HEK293 (cell line): Measurements from ENCODE around the gene TMEM234.

Experiments used
- CTCF ChIA-PET: fragments of 350-600 bp; formaldehyde crosslinking; extraction: SDS; loops from one replicate; lab custom pipeline; 2021; ENCODE audit warnings: antibody characterized with exemption; lab: Yijun Ruan, JAX
- POLR2A ChIA-PET: fragments of 300-600 bp; formaldehyde crosslinking; extraction: SDS; loops from one replicate; lab custom pipeline; 2020; ENCODE audit warnings: antibody characterized with exemption, inconsistent platforms; lab: Yijun Ruan, JAX
- H3K27ac ChIP-seq: fragments of 200-500 bp; sonication (Bioruptor generic); 2 replicates; pipeline ENCODE4 v1.5.1; 2014; ENCODE audit warnings: low read depth, low read length, control low read depth, inconsistent platforms; ENCODE audit errors: extremely low read depth
- H3K36me3 ChIP-seq, 2 experiments: fragments of 200-500 bp in 1 of 2; sonication (Bioruptor generic) in 1 of 2; 1 replicate in 1 of 2; 2 replicates in 1 of 2; pipeline ENCODE4 v1.5.1; 2014 to 2017; ENCODE audit warnings: inconsistent platforms in 2 of 2, low read length in 2 of 2; ENCODE audit not compliant: control insufficient read depth in 2 of 2, insufficient read depth in 1 of 2
- H3K4me1 ChIP-seq: fragments of 200-500 bp; sonication (Bioruptor generic); 2 replicates; pipeline ENCODE4 v1.5.1; 2014; ENCODE audit warnings: mild to moderate bottlenecking, low read length, inconsistent platforms; ENCODE audit not compliant: control insufficient read depth, insufficient read depth
- H3K4me3 ChIP-seq: 2 replicates; pipeline ENCODE4 v1.5.1; 2011; ENCODE audit warnings: low read depth, mild to moderate bottlenecking, control low read depth, low read length, moderate library complexity
- H3K9me3 ChIP-seq: fragments of 200-500 bp; sonication (Bioruptor generic); 2 replicates; pipeline ENCODE4 v1.5.1; 2014; ENCODE audit warnings: low read depth, low read length, inconsistent platforms; ENCODE audit not compliant: control insufficient read depth, insufficient read depth
- HOXA7 ChIP-seq: sonication (generic); formaldehyde crosslinking; IDR thresholded peaks from 2 replicates; pipeline ENCODE4 v1.8.1; 2022; ENCODE audit warnings: missing genetic modification reagents, borderline replicate concordance
- KLF9 ChIP-seq: fragments of 450-650 bp; formaldehyde crosslinking; IDR thresholded peaks from 2 replicates; pipeline ENCODE4 v1.5.1; 2016; ENCODE audit warnings: missing biosample characterization, missing genetic modification characterization, low read depth
- ZBTB21 ChIP-seq: fragments of 450-650 bp; formaldehyde crosslinking; IDR thresholded peaks from 2 replicates; pipeline ENCODE4 v1.5.1; 2017; ENCODE audit warnings: missing biosample characterization, missing genetic modification characterization
- ZBTB48 ChIP-seq: fragments of 450-650 bp; formaldehyde crosslinking; IDR thresholded peaks from 2 replicates; pipeline ENCODE4 v1.5.1; 2016; ENCODE audit warnings: missing biosample characterization, missing genetic modification characterization
- ZBTB8A ChIP-seq: fragments of 450-650 bp; formaldehyde crosslinking; IDR thresholded peaks from 2 replicates; pipeline ENCODE4 v1.5.1; 2016; ENCODE audit warnings: missing biosample characterization, missing genetic modification characterization
- ZFP41 ChIP-seq: fragments of 450-650 bp; formaldehyde crosslinking; IDR thresholded peaks from 2 replicates; pipeline ENCODE4 v1.5.1; 2016; ENCODE audit warnings: missing biosample characterization, missing genetic modification characterization, borderline replicate concordance
- ZNF112 ChIP-seq: fragments of 450-650 bp; formaldehyde crosslinking; IDR thresholded peaks from 2 replicates; pipeline ENCODE4 v1.5.0; 2017; ENCODE audit warnings: missing biosample characterization, missing genetic modification characterization
- ZNF121 ChIP-seq: fragments of 450-650 bp; formaldehyde crosslinking; IDR thresholded peaks from 2 replicates; pipeline ENCODE4 v1.5.1; 2016; ENCODE audit warnings: missing biosample characterization, missing genetic modification characterization
- ZNF311 ChIP-seq: fragments of 450-650 bp; formaldehyde crosslinking; IDR thresholded peaks from 2 replicates; pipeline ENCODE4 v1.5.1; 2017; ENCODE audit warnings: missing biosample characterization, missing genetic modification characterization, borderline replicate concordance
- ZNF341 ChIP-seq: fragments of 450-650 bp; formaldehyde crosslinking; IDR thresholded peaks from 2 replicates; pipeline ENCODE4; 2016; ENCODE audit warnings: low read depth, missing biosample characterization, missing genetic modification characterization
- ZNF48 ChIP-seq: fragments of 450-650 bp; formaldehyde crosslinking; IDR thresholded peaks from 2 replicates; pipeline ENCODE4 v1.5.1; 2016; ENCODE audit warnings: missing biosample characterization, missing genetic modification characterization
- ZNF501 ChIP-seq: fragments of 450-650 bp; formaldehyde crosslinking; IDR thresholded peaks from 2 replicates; pipeline ENCODE4 v1.5.1; 2016; ENCODE audit warnings: missing biosample characterization, missing genetic modification characterization
- ZNF701 ChIP-seq: fragments of 450-650 bp; formaldehyde crosslinking; IDR thresholded peaks from 2 replicates; pipeline ENCODE4 v1.5.1; 2016; ENCODE audit warnings: missing biosample characterization, missing genetic modification characterization
- TF ChIP-seq, protein P1 (sequence below): fragments of 450-650 bp; IDR thresholded peaks from 2 replicates; pipeline ENCODE4 v1.5.1; 2018; ENCODE audit warnings: missing biosample characterization, missing genetic modification characterization
- TF ChIP-seq, protein P2 (sequence below): fragments of 450-650 bp; formaldehyde crosslinking; IDR thresholded peaks from 2 replicates; pipeline ENCODE4 v1.5.1; 2017; ENCODE audit warnings: missing biosample characterization, missing genetic modification characterization
- TF ChIP-seq, protein P3 (sequence below): fragments of 450-650 bp; formaldehyde crosslinking; optimal IDR thresholded peaks from 2 replicates; pipeline ENCODE3; 2016; ENCODE audit warnings: missing biosample characterization, mild to moderate bottlenecking, missing genetic modification characterization
- TF ChIP-seq, protein P4 (sequence below): fragments of 450-650 bp; formaldehyde crosslinking; IDR thresholded peaks from 2 replicates; pipeline ENCODE4 v1.5.1; 2017; ENCODE audit warnings: missing biosample characterization, missing genetic modification characterization
- TF ChIP-seq, protein P5 (sequence below): fragments of 450-650 bp; formaldehyde crosslinking; IDR thresholded peaks from 2 replicates; pipeline ENCODE4 v1.5.1; 2016; ENCODE audit warnings: missing biosample characterization, missing genetic modification characterization
- TF ChIP-seq, protein P6 (sequence below): fragments of 450-650 bp; formaldehyde crosslinking; IDR thresholded peaks from 2 replicates; pipeline ENCODE4 v1.5.1; 2016; ENCODE audit warnings: missing biosample characterization, missing genetic modification characterization, low read depth

TMEM234 gene

DNA sequence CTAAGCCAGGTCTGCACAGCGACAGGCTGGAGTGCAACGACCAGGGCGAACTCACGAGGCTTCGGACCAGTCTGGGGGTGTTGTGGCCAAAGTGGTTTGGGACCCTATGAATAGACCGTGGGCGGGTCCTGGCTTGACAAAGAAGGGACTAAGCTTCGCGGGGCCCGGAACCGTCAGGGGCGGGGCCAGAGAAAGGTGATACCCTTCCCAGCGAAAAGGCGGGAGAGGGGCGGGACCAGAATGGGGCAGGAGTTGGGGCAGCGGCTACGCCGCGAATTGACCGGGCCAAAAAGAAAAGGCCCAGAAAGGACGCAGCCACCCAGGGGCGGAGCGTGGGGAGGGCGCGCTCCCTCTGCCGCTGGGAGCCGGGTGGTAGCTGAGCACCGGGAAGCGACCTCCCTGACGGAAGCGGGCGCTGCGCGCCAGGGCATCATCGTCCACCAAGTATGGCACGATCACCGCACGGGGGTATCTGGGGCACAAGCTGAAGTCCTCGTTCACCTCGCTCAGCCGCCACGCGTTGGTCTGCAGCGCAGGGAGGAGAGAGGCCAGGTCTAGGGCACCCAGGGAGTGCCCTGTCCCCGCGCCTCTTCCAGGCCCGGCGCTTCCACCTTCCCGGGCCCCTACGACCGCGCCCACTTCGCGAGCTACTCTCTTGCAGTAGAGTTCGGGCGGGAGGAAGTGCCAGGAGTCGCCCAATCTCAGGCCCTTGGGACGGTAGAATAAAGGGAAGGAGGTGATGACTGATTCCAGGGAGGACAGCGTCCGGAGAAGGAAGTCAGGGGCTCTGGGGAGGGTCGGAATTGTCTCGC is 18.2 kb upstream of the TMEM234 start (continued):
- TF ChIP-seq, protein P1, sequence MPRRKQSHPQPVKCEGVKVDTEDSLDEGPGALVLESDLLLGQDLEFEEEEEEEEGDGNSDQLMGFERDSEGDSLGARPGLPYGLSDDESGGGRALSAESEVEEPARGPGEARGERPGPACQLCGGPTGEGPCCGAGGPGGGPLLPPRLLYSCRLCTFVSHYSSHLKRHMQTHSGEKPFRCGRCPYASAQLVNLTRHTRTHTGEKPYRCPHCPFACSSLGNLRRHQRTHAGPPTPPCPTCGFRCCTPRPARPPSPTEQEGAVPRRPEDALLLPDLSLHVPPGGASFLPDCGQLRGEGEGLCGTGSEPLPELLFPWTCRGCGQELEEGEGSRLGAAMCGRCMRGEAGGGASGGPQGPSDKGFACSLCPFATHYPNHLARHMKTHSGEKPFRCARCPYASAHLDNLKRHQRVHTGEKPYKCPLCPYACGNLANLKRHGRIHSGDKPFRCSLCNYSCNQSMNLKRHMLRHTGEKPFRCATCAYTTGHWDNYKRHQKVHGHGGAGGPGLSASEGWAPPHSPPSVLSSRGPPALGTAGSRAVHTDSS (tag by site-specific recombination) = no peak
- TF ChIP-seq, protein P2, sequence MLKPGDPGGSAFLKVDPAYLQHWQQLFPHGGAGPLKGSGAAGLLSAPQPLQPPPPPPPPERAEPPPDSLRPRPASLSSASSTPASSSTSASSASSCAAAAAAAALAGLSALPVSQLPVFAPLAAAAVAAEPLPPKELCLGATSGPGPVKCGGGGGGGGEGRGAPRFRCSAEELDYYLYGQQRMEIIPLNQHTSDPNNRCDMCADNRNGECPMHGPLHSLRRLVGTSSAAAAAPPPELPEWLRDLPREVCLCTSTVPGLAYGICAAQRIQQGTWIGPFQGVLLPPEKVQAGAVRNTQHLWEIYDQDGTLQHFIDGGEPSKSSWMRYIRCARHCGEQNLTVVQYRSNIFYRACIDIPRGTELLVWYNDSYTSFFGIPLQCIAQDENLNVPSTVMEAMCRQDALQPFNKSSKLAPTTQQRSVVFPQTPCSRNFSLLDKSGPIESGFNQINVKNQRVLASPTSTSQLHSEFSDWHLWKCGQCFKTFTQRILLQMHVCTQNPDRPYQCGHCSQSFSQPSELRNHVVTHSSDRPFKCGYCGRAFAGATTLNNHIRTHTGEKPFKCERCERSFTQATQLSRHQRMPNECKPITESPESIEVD (tag by site-specific recombination) = no peak
- no peak for TF ChIP-seq ZFP41 (tag by site-specific recombination)
- TF ChIP-seq HOXA7 (CRISPR knock-in tag) = no peak
- TF ChIP-seq ZNF701 (tag by site-specific recombination) = no peak
- peak; percentile 20; the same call in 1 of the 2 replicates for TF ChIP-seq ZNF341 (tag by site-specific recombination)
- no peak for TF ChIP-seq ZNF311 (tag by site-specific recombination)
- TF ChIP-seq, protein P3, sequence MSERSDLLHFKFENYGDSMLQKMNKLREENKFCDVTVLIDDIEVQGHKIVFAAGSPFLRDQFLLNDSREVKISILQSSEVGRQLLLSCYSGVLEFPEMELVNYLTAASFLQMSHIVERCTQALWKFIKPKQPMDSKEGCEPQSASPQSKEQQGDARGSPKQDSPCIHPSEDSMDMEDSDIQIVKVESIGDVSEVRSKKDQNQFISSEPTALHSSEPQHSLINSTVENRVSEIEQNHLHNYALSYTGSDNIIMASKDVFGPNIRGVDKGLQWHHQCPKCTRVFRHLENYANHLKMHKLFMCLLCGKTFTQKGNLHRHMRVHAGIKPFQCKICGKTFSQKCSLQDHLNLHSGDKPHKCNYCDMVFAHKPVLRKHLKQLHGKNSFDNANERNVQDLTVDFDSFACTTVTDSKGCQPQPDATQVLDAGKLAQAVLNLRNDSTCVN (tag by site-specific recombination) = peak; percentile 40
- TF ChIP-seq ZNF48 (tag by site-specific recombination) = no peak
- TF ChIP-seq, protein P4, sequence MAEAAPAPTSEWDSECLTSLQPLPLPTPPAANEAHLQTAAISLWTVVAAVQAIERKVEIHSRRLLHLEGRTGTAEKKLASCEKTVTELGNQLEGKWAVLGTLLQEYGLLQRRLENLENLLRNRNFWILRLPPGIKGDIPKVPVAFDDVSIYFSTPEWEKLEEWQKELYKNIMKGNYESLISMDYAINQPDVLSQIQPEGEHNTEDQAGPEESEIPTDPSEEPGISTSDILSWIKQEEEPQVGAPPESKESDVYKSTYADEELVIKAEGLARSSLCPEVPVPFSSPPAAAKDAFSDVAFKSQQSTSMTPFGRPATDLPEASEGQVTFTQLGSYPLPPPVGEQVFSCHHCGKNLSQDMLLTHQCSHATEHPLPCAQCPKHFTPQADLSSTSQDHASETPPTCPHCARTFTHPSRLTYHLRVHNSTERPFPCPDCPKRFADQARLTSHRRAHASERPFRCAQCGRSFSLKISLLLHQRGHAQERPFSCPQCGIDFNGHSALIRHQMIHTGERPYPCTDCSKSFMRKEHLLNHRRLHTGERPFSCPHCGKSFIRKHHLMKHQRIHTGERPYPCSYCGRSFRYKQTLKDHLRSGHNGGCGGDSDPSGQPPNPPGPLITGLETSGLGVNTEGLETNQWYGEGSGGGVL (tag by site-specific recombination) = no peak
- no peak for TF ChIP-seq ZBTB21 (tag by site-specific recombination)
- TF ChIP-seq ZNF501 = no peak

DNA sequence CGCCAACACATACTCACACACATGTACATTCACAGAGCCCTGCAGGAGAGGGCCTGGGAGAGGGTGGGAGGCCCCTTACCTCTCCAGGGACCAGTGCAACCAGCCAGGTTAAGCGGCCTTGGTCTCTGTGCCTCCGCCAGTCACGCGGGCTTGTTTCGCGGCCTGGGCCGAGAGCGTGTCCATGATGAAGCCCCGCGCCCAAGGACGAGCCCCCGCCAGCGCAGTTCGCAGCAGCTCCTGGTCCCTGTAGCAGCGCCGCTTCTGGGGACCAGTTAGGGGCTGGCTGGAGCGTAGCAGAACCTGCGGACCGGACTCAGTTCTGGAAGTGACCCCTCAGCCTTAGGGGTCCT is 17.6 kb upstream of the TMEM234 start:
- TF ChIP-seq, protein P5, sequence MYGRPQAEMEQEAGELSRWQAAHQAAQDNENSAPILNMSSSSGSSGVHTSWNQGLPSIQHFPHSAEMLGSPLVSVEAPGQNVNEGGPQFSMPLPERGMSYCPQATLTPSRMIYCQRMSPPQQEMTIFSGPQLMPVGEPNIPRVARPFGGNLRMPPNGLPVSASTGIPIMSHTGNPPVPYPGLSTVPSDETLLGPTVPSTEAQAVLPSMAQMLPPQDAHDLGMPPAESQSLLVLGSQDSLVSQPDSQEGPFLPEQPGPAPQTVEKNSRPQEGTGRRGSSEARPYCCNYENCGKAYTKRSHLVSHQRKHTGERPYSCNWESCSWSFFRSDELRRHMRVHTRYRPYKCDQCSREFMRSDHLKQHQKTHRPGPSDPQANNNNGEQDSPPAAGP = no peak
- no peak for TF ChIP-seq ZNF112 (tag by site-specific recombination)
- TF ChIP-seq ZNF121 (tag by site-specific recombination) = no peak
- TF ChIP-seq ZBTB48 (tag by site-specific recombination) = peak; percentile 72; the same call in 1 of the 2 replicates
- no peak for TF ChIP-seq ZBTB8A (tag by site-specific recombination)
- TF ChIP-seq, protein P6, sequence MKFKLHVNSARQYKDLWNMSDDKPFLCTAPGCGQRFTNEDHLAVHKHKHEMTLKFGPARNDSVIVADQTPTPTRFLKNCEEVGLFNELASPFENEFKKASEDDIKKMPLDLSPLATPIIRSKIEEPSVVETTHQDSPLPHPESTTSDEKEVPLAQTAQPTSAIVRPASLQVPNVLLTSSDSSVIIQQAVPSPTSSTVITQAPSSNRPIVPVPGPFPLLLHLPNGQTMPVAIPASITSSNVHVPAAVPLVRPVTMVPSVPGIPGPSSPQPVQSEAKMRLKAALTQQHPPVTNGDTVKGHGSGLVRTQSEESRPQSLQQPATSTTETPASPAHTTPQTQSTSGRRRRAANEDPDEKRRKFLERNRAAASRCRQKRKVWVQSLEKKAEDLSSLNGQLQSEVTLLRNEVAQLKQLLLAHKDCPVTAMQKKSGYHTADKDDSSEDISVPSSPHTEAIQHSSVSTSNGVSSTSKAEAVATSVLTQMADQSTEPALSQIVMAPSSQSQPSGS (tag by site-specific recombination) = no peak
- TF ChIP-seq KLF9 (tag by site-specific recombination) = no peak
- no peaks in the 10 kb centered on the region for H3K9me3 ChIP-seq
- no peak overlapping the region for H3K27ac ChIP-seq
- no peak overlapping the region for H3K4me3 ChIP-seq
- POLR2A ChIA-PET = interaction anchor here (1.6 kb wide), 1 partner anchor 60 kb away, joined by 5 read pairs; the partner anchor contains the start of gene TXLNA
- CTCF ChIA-PET = interaction anchor here (0.6 to 5.9 kb wide), 4 partner anchors 8 to 236 kb away, joined by 3 to 33 read pairs (median 6); partner anchors contain the start of gene FAM167B
- peaks cover 0 to 1% of the 10 kb centered on the region in 2 experiments; a peak in 1 of 3 replicates for H3K36me3 ChIP-seq
- H3K4me1 ChIP-seq = no peaks in the 10 kb centered on the region
